ENCODE data around the gene KCTD14. TPM values are rescaled to one million over a fixed set of nuclear protein-coding genes. Genes with fewer than 3 reads are reported as not detected.

KCTD14 gene
- total and polyA plus RNA-seq, 2 of the 4 experiments (the other 2 are of a cell fraction) = 0.90 to 0.97 TPM

DNA sequence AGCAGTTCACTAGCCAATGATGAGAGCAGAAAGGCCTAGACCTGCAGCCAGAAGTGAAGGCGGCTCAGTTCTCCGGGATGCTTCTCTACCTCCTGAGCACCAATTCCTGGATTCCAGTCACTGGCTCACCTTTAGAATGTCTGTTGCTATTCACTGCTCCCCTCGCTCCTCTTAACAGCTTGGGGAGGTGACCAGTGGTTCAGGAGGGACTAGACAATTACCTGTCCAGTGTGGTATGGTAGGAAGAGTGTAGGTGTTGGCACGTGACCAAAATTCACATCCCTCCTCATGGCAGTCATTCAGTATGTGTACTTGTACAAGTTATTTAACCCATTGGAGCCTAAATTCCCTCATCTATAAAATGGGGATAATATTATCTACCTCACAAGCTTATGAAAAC, 44.6 kb upstream of the KCTD14 start:
- Histone ChIP-seq H3K27me3 (ENCODE audit: control insufficient read depth, insufficient read depth, low read length) (no peaks in the 10 kb centered on the region), H3K9me3 (ENCODE audit: control insufficient read depth, insufficient read depth, low read length) (no peaks in the 10 kb centered on the region), H2BK20ac (ENCODE audit: low read depth, low read length) (no peak overlapping the region), H3K56ac (ENCODE audit: extremely low read depth, insufficient read depth, low read length) (no peak overlapping the region), H3K4me1 (ENCODE audit: control insufficient read depth, insufficient read depth, low read length) (no peaks in the 10 kb centered on the region; the same call in 1 of the 2 replicates), H3K27ac (ENCODE audit: insufficient read depth, low read length) (no peak overlapping the region), H4K5ac (ENCODE audit: low read depth, low read length) (no peak overlapping the region), H2AK5ac (ENCODE audit: low read depth, low read length) (no peak overlapping the region), H3K18ac (ENCODE audit: low read depth, low read length) (no peak overlapping the region), H3K23ac (ENCODE audit: low read depth, low read length) (no peak overlapping the region), H4K91ac (ENCODE audit: insufficient read depth, low read depth, low read length) (no peak overlapping the region), H2AFZ (replicated peaks; ENCODE audit: low read length, poor library complexity) (no peak overlapping the region), H3K36me3 (ENCODE audit: control insufficient read depth, insufficient read depth, low read length) (peaks cover 24% of the 10 kb centered on the region), H2BK5ac (ENCODE audit: low read depth, low read length, poor library complexity, severe bottlenecking) (no peak overlapping the region), H3K9me1 (ENCODE audit: insufficient read depth, low read length) (peaks cover 7% of the 10 kb centered on the region), H3K79me1 (ENCODE audit: low read depth in 1 of 2, low read length in 2 of 2) (peaks cover 22 to 52% of the 10 kb centered on the region in 2 experiments), H2BK15ac (ENCODE audit: low read depth, low read length) (no peak overlapping the region), H3K9ac (ENCODE audit: low read depth, low read length) (no peak overlapping the region), H4K20me1 (ENCODE audit: insufficient read depth, low read length) (peaks cover 11% of the 10 kb centered on the region), H3K4me2 (ENCODE audit: low read depth, low read length) (no peak overlapping the region), H4K8ac (ENCODE audit: low read depth in 2 of 2, low read length in 2 of 2) (no peak overlapping the region), H2AK9ac (replicated peaks; ENCODE audit: low read depth, low read length, poor library complexity) (no peak overlapping the region), H3K4ac (ENCODE audit: low read depth, low read length) (no peak overlapping the region), H3K4me3 (ENCODE audit: insufficient read depth, low read depth, low read length) (no peak overlapping the region), H2BK120ac (ENCODE audit: low read depth, low read length) (no peak overlapping the region), H3K14ac (replicated peaks; ENCODE audit: low read depth, low read length) (no peak overlapping the region)
- ATAC-seq (ENCODE audit: low read depth) = no peak
- dilution Hi-C loops (cut with HindIII; ENCODE audit: low sequenced_read_pairs, unreplicated experiment) (no loop called here), intact Hi-C loops (cut with micrococcal nuclease) (no loop called here), in situ Hi-C loops (cut with MboI; ENCODE audit: low sequenced_read_pairs) (no loop called here)
- no peak for DNase-seq
- no CpG with 5 or more reads among the region's 4 CpGs for WGBS, 2 experiments (ENCODE audit: extremely low coverage in 2 of 2, insufficient read length in 1 of 2)
- TF ChIP-seq RAD21 (IDR thresholded peaks at IDR 0.05; ENCODE audit: low read length) = no peak
- TF ChIP-seq, protein P1, sequence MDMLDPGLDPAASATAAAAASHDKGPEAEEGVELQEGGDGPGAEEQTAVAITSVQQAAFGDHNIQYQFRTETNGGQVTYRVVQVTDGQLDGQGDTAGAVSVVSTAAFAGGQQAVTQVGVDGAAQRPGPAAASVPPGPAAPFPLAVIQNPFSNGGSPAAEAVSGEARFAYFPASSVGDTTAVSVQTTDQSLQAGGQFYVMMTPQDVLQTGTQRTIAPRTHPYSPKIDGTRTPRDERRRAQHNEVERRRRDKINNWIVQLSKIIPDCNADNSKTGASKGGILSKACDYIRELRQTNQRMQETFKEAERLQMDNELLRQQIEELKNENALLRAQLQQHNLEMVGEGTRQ (IDR thresholded peaks at IDR 0.05; ENCODE audit: low read depth, low read length) = no peak
- no peak for TF ChIP-seq RFX5 (IDR thresholded peaks at IDR 0.05; ENCODE audit: low read depth, low read length)
- no peak for TF ChIP-seq BHLHE40 (IDR thresholded peaks at IDR 0.05; ENCODE audit: low read depth, low read length)
- TF ChIP-seq CHD1 (IDR thresholded peaks at IDR 0.05; ENCODE audit: low read depth, low read length) = no peak
- no peak for TF ChIP-seq MXI1 (IDR thresholded peaks at IDR 0.05; ENCODE audit: borderline replicate concordance, low read depth, low read length)
- TF ChIP-seq SMC3 (IDR thresholded peaks at IDR 0.05; ENCODE audit: low read depth, low read length) = no peak
- CTCF ChIA-PET = no interaction called here
- POLR2A ChIA-PET (ENCODE audit: unreplicated experiment) = no interaction called here
- no TSS peak for BruUV-seq (replicated peaks)
